Endothelial cell (in vitro differentiated cells): ENCODE data around the gene TTC13. TPM values are rescaled to one million over a fixed set of nuclear protein-coding genes. Genes with fewer than 3 reads are reported as not detected.

Source experiments
- DNase-seq: peaks from one replicate; pipeline ENCODE4 v3.0.0; 2021; ENCODE audit warnings: low spot score
- H3K27ac Mint-ChIP-seq: one replicate; pipeline ENCODE4 v1.8.0; 2021; ENCODE audit warnings: mixed read lengths, inconsistent platforms; ENCODE audit not compliant: unreplicated experiment
- H3K27me3 Mint-ChIP-seq: one replicate; pipeline ENCODE4 v1.8.0; 2021; ENCODE audit warnings: mild to moderate bottlenecking, moderate library complexity, mixed read lengths, inconsistent platforms; ENCODE audit not compliant: unreplicated experiment
- H3K36me3 Mint-ChIP-seq: one replicate; pipeline ENCODE4 v1.8.0; 2021; ENCODE audit warnings: mild to moderate bottlenecking, low read depth, mixed read lengths, inconsistent platforms; ENCODE audit not compliant: unreplicated experiment
- H3K4me1 Mint-ChIP-seq: one replicate; pipeline ENCODE4 v1.8.0; 2021; ENCODE audit warnings: mild to moderate bottlenecking, mixed read lengths, inconsistent platforms; ENCODE audit not compliant: unreplicated experiment
- H3K4me3 Mint-ChIP-seq: one replicate; pipeline ENCODE4 v1.8.0; 2021; ENCODE audit warnings: mild to moderate bottlenecking, mixed read lengths, inconsistent platforms; ENCODE audit not compliant: unreplicated experiment
- H3K9me3 Mint-ChIP-seq: one replicate; pipeline ENCODE4 v1.8.0; 2021; ENCODE audit warnings: mixed read lengths, inconsistent platforms; ENCODE audit not compliant: unreplicated experiment
- total RNA-seq: library from RNA; stranded (reverse); fragmentation: NEBNext Ultra II Directional; extraction: Animal tissue kit (Norgen Biotek cat#: 25700); gene quantifications from one replicate; pipeline ENCODE4 v1.2.1, GENCODE V29; 2021; ENCODE audit not compliant: unreplicated experiment
- TF ChIP-seq, protein P1 (sequence below): fragments of 200-600 bp; sonication (generic); IDR thresholded peaks from one replicate; pipeline ENCODE4 v1.5.0; 2021; ENCODE audit warnings: antibody characterized with exemption; ENCODE audit not compliant: unreplicated experiment

The TTC13 gene
- total RNA-seq, 1 donor from 2014 or later = 62.5 TPM

DNA sequence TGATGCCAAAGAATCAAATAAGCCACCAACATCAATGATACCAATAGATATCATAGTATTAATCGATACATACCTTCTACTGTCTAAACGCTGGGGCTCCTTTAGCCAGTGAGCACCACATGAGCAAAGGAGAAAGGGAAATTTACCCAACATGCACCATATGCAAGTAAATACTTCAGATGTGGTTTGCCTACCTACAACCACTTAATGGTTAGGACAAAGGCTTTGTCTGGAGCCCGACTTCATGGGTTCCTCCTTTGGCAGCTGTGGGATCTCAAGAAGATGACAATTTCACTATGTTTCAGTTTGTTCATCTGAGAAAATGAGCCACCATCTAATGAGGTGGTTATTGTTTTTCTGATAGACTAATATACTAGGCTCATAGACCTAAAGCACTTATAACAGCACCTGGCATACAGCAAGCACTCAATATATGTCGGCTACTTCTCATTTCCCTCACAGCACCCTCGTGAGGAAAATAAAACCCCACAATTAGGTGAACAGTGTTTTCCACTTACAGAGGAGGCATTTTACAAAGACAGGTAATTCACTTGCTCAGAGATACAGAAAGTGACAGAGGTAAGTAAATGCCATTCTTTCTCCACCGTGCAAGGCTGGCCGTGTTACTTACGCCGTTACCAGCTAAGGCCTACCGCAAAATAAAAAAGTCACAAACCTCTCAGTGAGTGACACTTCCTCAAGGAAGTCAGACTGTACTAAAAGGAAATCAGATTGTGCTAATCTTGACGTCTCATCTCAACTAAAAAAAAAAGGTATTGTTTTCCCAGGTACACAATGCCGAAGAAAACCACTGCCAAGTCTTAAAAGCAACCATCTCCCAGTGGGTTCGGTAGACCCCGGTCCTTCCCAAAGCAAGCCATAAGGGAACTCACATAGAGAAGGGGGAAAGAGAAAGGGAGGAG is 1.6 kb downstream of the TTC13 start:
- DNase-seq = no peak
- TF ChIP-seq, protein P1, sequence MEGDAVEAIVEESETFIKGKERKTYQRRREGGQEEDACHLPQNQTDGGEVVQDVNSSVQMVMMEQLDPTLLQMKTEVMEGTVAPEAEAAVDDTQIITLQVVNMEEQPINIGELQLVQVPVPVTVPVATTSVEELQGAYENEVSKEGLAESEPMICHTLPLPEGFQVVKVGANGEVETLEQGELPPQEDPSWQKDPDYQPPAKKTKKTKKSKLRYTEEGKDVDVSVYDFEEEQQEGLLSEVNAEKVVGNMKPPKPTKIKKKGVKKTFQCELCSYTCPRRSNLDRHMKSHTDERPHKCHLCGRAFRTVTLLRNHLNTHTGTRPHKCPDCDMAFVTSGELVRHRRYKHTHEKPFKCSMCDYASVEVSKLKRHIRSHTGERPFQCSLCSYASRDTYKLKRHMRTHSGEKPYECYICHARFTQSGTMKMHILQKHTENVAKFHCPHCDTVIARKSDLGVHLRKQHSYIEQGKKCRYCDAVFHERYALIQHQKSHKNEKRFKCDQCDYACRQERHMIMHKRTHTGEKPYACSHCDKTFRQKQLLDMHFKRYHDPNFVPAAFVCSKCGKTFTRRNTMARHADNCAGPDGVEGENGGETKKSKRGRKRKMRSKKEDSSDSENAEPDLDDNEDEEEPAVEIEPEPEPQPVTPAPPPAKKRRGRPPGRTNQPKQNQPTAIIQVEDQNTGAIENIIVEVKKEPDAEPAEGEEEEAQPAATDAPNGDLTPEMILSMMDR = no peak
- Mint-ChIP-seq H3K4me3 (peak overlapping the region; percentile 98), H3K27ac (peak overlapping the region; percentile 97), H3K27me3 (peaks cover 6% of the 10 kb centered on the region), H3K9me3 (no peaks in the 10 kb centered on the region), H3K36me3 (peaks cover 8% of the 10 kb centered on the region), H3K4me1 (peaks cover 52% of the 10 kb centered on the region)

DNA sequence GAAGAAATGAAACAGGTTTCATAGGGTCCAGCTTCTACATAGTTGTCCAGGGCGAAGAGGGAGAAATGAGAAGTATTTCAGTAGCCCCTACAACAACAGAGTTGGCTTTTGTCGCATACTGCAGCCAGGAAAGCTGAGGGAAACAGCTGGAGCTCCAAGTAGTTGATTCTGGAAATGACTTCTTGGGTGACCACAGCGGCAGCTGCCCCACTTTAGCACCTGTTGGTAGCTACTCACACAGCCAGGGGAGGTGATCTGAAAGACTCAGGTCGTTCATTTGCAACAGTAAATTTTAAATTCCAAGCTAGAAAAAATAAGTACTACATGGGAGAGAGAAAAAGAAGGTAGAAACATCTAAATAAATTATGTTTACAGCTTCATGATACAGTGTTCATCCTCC is 2.3 kb downstream of the TTC13 start:
- Mint-ChIP-seq H3K9me3 (no peaks in the 10 kb centered on the region), H3K4me1 (peaks cover 59% of the 10 kb centered on the region), H3K36me3 (peaks cover 8% of the 10 kb centered on the region), H3K27ac (peak overlapping the region; percentile 81), H3K27me3 (peaks cover 6% of the 10 kb centered on the region), H3K4me3 (no peak overlapping the region)
- TF ChIP-seq, protein P1 = no peak
- DNase-seq = no peak

DNA sequence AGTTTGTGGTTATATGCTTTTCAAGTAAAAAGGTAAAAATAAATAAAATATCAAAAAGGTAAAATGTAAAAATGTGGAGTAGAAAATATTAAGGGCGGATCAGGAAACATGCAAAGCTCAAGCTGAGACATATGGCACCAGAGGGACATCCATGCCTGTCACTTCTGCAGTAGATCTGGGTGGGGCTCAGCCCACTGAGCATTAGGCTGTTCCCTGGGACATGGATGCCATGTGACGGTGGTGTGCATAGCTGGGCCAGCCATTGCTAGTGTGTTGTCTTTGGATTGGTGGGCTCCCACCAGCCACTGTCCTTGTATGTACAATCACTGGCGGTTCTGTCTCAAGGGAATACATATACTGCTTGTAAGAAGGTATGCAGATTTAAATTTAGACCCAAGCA is 3.0 kb downstream of the TTC13 start:
- no peak overlapping the region for H3K27ac Mint-ChIP-seq
- peaks cover 6% of the 10 kb centered on the region for H3K27me3 Mint-ChIP-seq
- H3K36me3 Mint-ChIP-seq = peaks cover 8% of the 10 kb centered on the region
- no peak for DNase-seq
- peaks cover 60% of the 10 kb centered on the region for H3K4me1 Mint-ChIP-seq
- TF ChIP-seq, protein P1 = no peak
- H3K4me3 Mint-ChIP-seq = no peak overlapping the region
- no peaks in the 10 kb centered on the region for H3K9me3 Mint-ChIP-seq

DNA sequence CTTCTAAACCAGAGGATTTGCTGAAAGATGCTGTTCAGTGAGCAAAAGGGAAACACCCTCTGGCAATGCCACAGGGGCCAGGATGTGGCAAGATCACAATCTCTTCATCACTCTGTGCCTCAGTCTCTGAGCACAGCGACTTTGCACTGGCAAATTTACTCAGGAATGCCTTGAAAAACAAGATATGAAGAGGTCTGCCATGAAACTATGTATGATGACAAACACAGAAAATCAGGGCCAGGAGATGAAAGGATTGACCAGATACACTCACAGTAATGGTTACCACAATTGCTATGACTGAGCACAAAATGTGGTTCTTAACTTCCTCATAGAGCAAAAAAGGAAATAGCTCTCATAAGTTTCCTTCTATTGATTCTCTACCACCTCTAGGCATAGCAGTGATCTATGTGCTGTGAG is 5.8 kb downstream of the TTC13 start:
- Mint-ChIP-seq H3K4me1 (peaks cover 58% of the 10 kb centered on the region), H3K27ac (peak overlapping the region; percentile 95), H3K4me3 (no peak overlapping the region), H3K27me3 (no peaks in the 10 kb centered on the region), H3K9me3 (no peaks in the 10 kb centered on the region), H3K36me3 (peaks cover 8% of the 10 kb centered on the region)
- no peak for DNase-seq
- TF ChIP-seq, protein P1 = no peak

DNA sequence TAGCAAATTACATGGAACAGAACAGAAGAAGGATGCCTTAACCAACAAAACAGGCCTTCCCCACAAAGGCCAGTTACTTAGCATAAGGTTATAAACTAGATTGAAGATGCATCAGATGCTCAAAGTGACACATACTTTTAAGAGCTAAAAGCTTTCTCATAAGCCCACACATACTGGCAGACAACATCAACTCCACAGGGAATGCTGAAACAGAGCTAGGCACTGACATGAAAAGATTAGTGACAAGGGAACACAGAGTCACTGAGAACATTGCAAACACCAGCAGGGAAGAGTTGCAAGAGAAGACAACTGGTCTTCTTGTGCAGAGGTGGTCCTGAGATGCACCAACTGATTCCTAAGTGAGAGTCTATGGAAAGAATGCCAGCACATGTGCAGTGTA is 6.9 kb downstream of the TTC13 start:
- Mint-ChIP-seq H3K36me3 (peaks cover 8% of the 10 kb centered on the region), H3K9me3 (no peaks in the 10 kb centered on the region), H3K27ac (no peak overlapping the region), H3K4me3 (no peak overlapping the region), H3K27me3 (no peaks in the 10 kb centered on the region), H3K4me1 (peaks cover 47% of the 10 kb centered on the region)
- TF ChIP-seq, protein P1 = no peak
- DNase-seq = no peak
